ENCODE measurements around the gene SEMA6B.

DNA sequence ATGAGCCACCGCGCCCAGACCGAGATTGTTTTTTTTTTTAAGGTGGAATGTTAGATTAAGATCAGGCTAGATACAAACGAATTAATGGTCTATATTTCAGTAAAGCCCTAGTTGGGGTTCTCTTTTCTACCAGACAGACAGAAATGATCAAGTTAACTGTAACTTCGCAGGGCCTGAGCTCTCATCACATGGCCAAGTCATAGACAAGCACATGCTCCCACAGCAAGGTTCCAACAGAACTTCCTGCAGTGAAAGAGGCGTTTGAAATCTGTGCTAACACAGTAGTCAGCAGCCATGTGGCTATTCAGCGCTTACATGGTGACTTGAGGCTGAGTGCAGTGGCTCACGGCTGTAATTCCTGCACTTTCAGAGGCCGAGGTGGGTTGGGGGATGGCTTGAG is 34.7 kb upstream of the SEMA6B start:
- TF ChIP-seq ZSCAN29 (IDR thresholded peaks at IDR 0.05) (no peak), ZNF24 (IDR thresholded peaks at IDR 0.05) (no peak)
- TF ChIP-seq, protein P1, sequence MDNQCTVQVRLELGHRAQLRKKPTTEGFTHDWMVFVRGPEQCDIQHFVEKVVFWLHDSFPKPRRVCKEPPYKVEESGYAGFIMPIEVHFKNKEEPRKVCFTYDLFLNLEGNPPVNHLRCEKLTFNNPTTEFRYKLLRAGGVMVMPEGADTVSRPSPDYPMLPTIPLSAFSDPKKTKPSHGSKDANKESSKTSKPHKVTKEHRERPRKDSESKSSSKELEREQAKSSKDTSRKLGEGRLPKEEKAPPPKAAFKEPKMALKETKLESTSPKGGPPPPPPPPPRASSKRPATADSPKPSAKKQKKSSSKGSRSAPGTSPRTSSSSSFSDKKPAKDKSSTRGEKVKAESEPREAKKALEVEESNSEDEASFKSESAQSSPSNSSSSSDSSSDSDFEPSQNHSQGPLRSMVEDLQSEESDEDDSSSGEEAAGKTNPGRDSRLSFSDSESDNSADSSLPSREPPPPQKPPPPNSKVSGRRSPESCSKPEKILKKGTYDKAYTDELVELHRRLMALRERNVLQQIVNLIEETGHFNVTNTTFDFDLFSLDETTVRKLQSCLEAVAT (IDR thresholded peaks at IDR 0.05): no peak

Data from GM12878 (cell line).